ENCODE data around the gene ARHGAP26.

DNA sequence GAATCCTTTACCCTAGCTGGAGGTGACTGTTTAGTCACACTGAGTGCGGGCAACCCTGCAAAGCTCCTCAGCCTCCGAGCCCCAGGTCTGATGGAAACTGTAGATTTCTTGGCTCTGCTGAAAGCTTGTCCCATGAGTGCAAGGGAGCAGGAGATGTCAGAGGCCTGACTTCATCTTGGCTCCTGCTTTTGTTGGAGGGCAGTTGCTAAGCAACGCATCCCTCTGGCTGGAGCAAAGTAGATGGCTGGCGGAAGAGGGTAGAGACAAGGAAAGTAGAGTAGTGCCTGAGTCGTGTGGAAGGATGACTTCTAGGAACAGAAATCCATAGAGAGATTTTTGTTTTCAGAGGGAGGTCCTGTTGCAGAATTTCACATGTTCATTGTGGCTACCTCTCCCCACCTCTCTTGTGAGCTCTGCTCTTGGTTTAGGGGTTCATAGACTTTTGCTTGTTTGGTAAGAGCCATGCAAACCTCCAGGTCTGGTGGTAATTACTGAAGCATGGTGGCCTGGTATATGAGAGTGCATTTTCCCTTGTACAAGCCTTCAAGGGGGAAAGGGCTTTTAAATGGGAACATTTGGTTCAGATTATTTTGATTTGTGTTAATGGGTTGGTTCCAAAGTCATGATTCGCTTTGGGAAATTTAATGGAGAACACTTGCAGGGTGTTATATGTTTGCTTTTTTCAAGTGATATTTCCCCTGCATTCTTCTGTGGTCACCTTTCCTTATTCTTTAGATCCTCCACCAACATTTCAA, 71.5 kb downstream of the ARHGAP26 start:
- TF ChIP-seq, protein P1, sequence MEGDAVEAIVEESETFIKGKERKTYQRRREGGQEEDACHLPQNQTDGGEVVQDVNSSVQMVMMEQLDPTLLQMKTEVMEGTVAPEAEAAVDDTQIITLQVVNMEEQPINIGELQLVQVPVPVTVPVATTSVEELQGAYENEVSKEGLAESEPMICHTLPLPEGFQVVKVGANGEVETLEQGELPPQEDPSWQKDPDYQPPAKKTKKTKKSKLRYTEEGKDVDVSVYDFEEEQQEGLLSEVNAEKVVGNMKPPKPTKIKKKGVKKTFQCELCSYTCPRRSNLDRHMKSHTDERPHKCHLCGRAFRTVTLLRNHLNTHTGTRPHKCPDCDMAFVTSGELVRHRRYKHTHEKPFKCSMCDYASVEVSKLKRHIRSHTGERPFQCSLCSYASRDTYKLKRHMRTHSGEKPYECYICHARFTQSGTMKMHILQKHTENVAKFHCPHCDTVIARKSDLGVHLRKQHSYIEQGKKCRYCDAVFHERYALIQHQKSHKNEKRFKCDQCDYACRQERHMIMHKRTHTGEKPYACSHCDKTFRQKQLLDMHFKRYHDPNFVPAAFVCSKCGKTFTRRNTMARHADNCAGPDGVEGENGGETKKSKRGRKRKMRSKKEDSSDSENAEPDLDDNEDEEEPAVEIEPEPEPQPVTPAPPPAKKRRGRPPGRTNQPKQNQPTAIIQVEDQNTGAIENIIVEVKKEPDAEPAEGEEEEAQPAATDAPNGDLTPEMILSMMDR (IDR thresholded peaks at IDR 0.05; ENCODE audit: poor library complexity, severe bottlenecking), result no peak
- TF ChIP-seq, protein P2, sequence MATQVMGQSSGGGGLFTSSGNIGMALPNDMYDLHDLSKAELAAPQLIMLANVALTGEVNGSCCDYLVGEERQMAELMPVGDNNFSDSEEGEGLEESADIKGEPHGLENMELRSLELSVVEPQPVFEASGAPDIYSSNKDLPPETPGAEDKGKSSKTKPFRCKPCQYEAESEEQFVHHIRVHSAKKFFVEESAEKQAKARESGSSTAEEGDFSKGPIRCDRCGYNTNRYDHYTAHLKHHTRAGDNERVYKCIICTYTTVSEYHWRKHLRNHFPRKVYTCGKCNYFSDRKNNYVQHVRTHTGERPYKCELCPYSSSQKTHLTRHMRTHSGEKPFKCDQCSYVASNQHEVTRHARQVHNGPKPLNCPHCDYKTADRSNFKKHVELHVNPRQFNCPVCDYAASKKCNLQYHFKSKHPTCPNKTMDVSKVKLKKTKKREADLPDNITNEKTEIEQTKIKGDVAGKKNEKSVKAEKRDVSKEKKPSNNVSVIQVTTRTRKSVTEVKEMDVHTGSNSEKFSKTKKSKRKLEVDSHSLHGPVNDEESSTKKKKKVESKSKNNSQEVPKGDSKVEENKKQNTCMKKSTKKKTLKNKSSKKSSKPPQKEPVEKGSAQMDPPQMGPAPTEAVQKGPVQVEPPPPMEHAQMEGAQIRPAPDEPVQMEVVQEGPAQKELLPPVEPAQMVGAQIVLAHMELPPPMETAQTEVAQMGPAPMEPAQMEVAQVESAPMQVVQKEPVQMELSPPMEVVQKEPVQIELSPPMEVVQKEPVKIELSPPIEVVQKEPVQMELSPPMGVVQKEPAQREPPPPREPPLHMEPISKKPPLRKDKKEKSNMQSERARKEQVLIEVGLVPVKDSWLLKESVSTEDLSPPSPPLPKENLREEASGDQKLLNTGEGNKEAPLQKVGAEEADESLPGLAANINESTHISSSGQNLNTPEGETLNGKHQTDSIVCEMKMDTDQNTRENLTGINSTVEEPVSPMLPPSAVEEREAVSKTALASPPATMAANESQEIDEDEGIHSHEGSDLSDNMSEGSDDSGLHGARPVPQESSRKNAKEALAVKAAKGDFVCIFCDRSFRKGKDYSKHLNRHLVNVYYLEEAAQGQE (IDR thresholded peaks at IDR 0.05; ENCODE audit: borderline replicate concordance), result no peak
- TF ChIP-seq TAF1 (IDR thresholded peaks at IDR 0.05; ENCODE audit: low read depth), result no peak
- no peak for TF ChIP-seq POLR2AphosphoS5 (IDR thresholded peaks at IDR 0.05)
- TF ChIP-seq EZH2 (IDR thresholded peaks at IDR 0.05; ENCODE audit: borderline replicate concordance, insufficient read depth, low read length, poor library complexity, severe bottlenecking), result no peak
